ENCODE results near the gene TP53RK.

GRCh38 chr20:46731770-46732169, 42.5 kb upstream of the TP53RK start:
- TF ChIP-seq CTCF (IDR thresholded peaks at IDR 0.05) (no peak), EZH2 (IDR thresholded peaks at IDR 0.05; ENCODE audit: borderline replicate concordance, insufficient read depth, low read depth, low read length, poor library complexity, severe bottlenecking) (no peak)

Measured in B cell (primary cell).